ENCODE measurements around the gene FOXQ1.

- TF ChIP-seq REST (IDR thresholded peaks at IDR 0.05) (no peak), TAF1 (conservative IDR thresholded peaks at IDR 0.05) (no peak), CTCF (IDR thresholded peaks at IDR 0.05; ENCODE audit: low read depth, low read length, missing input control) (no peak), MAX (IDR thresholded peaks at IDR 0.05) (no peak), EGR1 (IDR thresholded peaks at IDR 0.05; ENCODE audit: low read depth in 2 of 2) (no peak), RAD21 (IDR thresholded peaks at IDR 0.05) (no peak), JUND (IDR thresholded peaks at IDR 0.05) (no peak), FOXA1 (IDR thresholded peaks at IDR 0.05) (no peak), GABPA (IDR thresholded peaks at IDR 0.05 in 1 of 2, conservative IDR thresholded peaks at IDR 0.05 in 1 of 2) (no peak)
- TF ChIP-seq, protein P1, sequence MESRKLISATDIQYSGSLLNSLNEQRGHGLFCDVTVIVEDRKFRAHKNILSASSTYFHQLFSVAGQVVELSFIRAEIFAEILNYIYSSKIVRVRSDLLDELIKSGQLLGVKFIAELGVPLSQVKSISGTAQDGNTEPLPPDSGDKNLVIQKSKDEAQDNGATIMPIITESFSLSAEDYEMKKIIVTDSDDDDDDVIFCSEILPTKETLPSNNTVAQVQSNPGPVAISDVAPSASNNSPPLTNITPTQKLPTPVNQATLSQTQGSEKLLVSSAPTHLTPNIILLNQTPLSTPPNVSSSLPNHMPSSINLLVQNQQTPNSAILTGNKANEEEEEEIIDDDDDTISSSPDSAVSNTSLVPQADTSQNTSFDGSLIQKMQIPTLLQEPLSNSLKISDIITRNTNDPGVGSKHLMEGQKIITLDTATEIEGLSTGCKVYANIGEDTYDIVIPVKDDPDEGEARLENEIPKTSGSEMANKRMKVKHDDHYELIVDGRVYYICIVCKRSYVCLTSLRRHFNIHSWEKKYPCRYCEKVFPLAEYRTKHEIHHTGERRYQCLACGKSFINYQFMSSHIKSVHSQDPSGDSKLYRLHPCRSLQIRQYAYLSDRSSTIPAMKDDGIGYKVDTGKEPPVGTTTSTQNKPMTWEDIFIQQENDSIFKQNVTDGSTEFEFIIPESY (IDR thresholded peaks at IDR 0.05), result no peak
Measured at GRCh38 chr6:1267057-1267732, 44.7 kb upstream of the FOXQ1 start.
